ENCODE measurements around the gene MIPEP.

- no peak for TF ChIP-seq EZH2 (IDR thresholded peaks at IDR 0.05; ENCODE audit: insufficient read depth, poor library complexity, severe bottlenecking)
- no peak for TF ChIP-seq EZH2phosphoT487 (IDR thresholded peaks at IDR 0.05; ENCODE audit: insufficient read depth, low read depth)
Observed at GRCh38 chr13:23898101-23898500, 8.9 kb upstream of the MIPEP start.

All from GM23248 (cell line).